Breast epithelium (tissue), 4 donors: ENCODE measurements around the gene TJP1. TPM values are rescaled to one million over a fixed set of nuclear protein-coding genes. Genes with fewer than 3 reads are reported as not detected.

Experiments
- DNase-seq, 2 donors: peaks; one replicate each; pipeline ENCODE4 v3.0.0-alpha.2; 2019; ENCODE audit warnings: low spot score in 2 of 2
- H3K27ac ChIP-seq, 2 donors: fragments of 200-600 bp; sonication (generic) in 1 of 2; one replicate each; pipeline ENCODE4 v1.5.1; 2016 to 2019; ENCODE audit warnings: mild to moderate bottlenecking in 1 of 2
- H3K27me3 ChIP-seq, 2 donors: fragments of 200-600 bp; sonication (generic) in 1 of 2; one replicate each; pipeline versions ENCODE4 v1.5.1 to v1.6.0; 2017 to 2019; ENCODE audit warnings: control low read depth in 1 of 2, mild to moderate bottlenecking in 1 of 2
- H3K36me3 ChIP-seq: fragments of 200-600 bp; one replicate; pipeline ENCODE4 v1.5.1; 2019
- H3K4me1 ChIP-seq, 2 donors: fragments of 200-600 bp; sonication (generic); one replicate each; pipeline ENCODE4 v1.5.1; 2016 to 2019; ENCODE audit warnings: control low read depth in 1 of 2
- H3K4me3 ChIP-seq, 3 donors: fragments of 200-600 bp; sonication (generic); 1 replicate in 2 of 3; 2 replicates in 1 of 3; pipeline ENCODE4 v1.5.1; 2016 to 2019; ENCODE audit warnings: mild to moderate bottlenecking in 3 of 3, moderate library complexity in 2 of 3
- H3K9me3 ChIP-seq, 2 donors: fragments of 200-600 bp; sonication (generic) in 1 of 2; one replicate each; pipeline ENCODE4 v1.5.1; 2016 to 2019; ENCODE audit warnings: control low read depth in 1 of 2
- CTCF ChIP-seq, 3 donors: fragments of 450-650 bp; IDR thresholded peaks; one replicate each; pipeline ENCODE4 v1.5.1; 2016 to 2017; ENCODE audit warnings: antibody characterized with exemption in 3 of 3, mild to moderate bottlenecking in 3 of 3, moderate library complexity in 3 of 3
- POLR2A ChIP-seq: fragments of 450-650 bp; IDR thresholded peaks from one replicate; pipeline ENCODE4 v1.6.1; 2016; ENCODE audit warnings: antibody characterized with exemption, mild to moderate bottlenecking, moderate library complexity
- POLR2AphosphoS5 ChIP-seq, 3 donors: sonication (generic); formaldehyde crosslinking; IDR thresholded peaks; one replicate each; pipeline ENCODE4 v1.6.1; 2017; ENCODE audit warnings: antibody characterized with exemption in 3 of 3
- intact Hi-C: fragments of 100-400 bp; cut with DNase I; formaldehyde crosslinking; loops from one replicate; pipeline ENCODE4 v1.15.1; 2023; ENCODE audit warnings: low total_unique reads
- total RNA-seq, 3 donors: library from RNA; depleted of rRNA; stranded (reverse); fragments of >200 nt; gene quantifications; one replicate each; pipeline ENCODE4 v1.1.0, GENCODE V29; 2016

The TJP1 gene
- total RNA-seq, 3 donors from 2014 or later = 92.8 to 101 (median 97.2) TPM

GRCh38 chr15:29849716-29850115, 27.4 kb upstream of the TJP1 start:
- Histone ChIP-seq H3K9me3 (peaks cover 0 to 15% of the 10 kb centered on the region in 2 donors), H3K36me3 (no peaks in the 10 kb centered on the region), H3K4me3 (no peak overlapping the region), H3K4me1 (no peaks in the 10 kb centered on the region), H3K27ac (no peak overlapping the region), H3K27me3 (no peaks in the 10 kb centered on the region)
- TF ChIP-seq POLR2A (no peak), CTCF (IDR thresholded peaks at IDR 0.05) (no peak), POLR2AphosphoS5 (IDR thresholded peaks at IDR 0.05) (no peak)
- intact Hi-C loops = no loop called here
- no peak for DNase-seq

GRCh38 chr15:29849218-29849617, 26.9 kb upstream of the TJP1 start:
- Histone ChIP-seq H3K27ac (no peak overlapping the region), H3K4me1 (no peaks in the 10 kb centered on the region), H3K36me3 (no peaks in the 10 kb centered on the region), H3K4me3 (no peak overlapping the region), H3K9me3 (peaks cover 0 to 15% of the 10 kb centered on the region in 2 donors), H3K27me3 (no peaks in the 10 kb centered on the region)
- no peak for DNase-seq
- intact Hi-C loops = no loop called here
- TF ChIP-seq POLR2A (no peak), POLR2AphosphoS5 (IDR thresholded peaks at IDR 0.05) (no peak)

- peaks cover 0 to 12% of the 10 kb centered on the region in 2 donors for H3K9me3 ChIP-seq
- no peak overlapping the region for H3K4me3 ChIP-seq
- H3K36me3 ChIP-seq = no peaks in the 10 kb centered on the region
- H3K4me1 ChIP-seq = no peaks in the 10 kb centered on the region
- intact Hi-C loops = no loop called here
- DNase-seq = no peak
- no peak overlapping the region for H3K27ac ChIP-seq
- TF ChIP-seq CTCF (IDR thresholded peaks at IDR 0.05) = no peak
- no peak for TF ChIP-seq POLR2A
- TF ChIP-seq POLR2AphosphoS5 (IDR thresholded peaks at IDR 0.05) = no peak
- H3K27me3 ChIP-seq = no peaks in the 10 kb centered on the region
These were observed 22.1 kb upstream of the TJP1 start for GRCh38 chr15:29844290-29844903.

- Histone ChIP-seq H3K9me3 (peaks cover 0 to 2% of the 10 kb centered on the region in 2 donors), H3K36me3 (no peaks in the 10 kb centered on the region), H3K27ac (no peak overlapping the region), H3K4me1 (no peaks in the 10 kb centered on the region), H3K4me3 (no peak overlapping the region), H3K27me3 (no peaks in the 10 kb centered on the region)
- no peak for DNase-seq
- TF ChIP-seq POLR2A (no peak), POLR2AphosphoS5 (IDR thresholded peaks at IDR 0.05) (no peak), CTCF (IDR thresholded peaks at IDR 0.05) (no peak)
- intact Hi-C loops = no loop called here
These were observed 20.0 kb upstream of the TJP1 start for GRCh38 chr15:29842290-29842689.

- Histone ChIP-seq H3K4me1 (no peaks in the 10 kb centered on the region), H3K27ac (no peak overlapping the region), H3K27me3 (no peaks in the 10 kb centered on the region), H3K9me3 (no peaks in the 10 kb centered on the region), H3K36me3 (no peaks in the 10 kb centered on the region), H3K4me3 (no peak overlapping the region)
- DNase-seq = no peak
- no peak for TF ChIP-seq POLR2A
- TF ChIP-seq POLR2AphosphoS5 (IDR thresholded peaks at IDR 0.05) = no peak
- TF ChIP-seq CTCF (IDR thresholded peaks at IDR 0.05) = no peak
- intact Hi-C loops = no loop called here
These were observed 18.7 kb upstream of the TJP1 start for GRCh38 chr15:29840926-29841325.

- Histone ChIP-seq H3K27ac (no peak overlapping the region), H3K9me3 (no peaks in the 10 kb centered on the region), H3K27me3 (no peaks in the 10 kb centered on the region), H3K36me3 (no peaks in the 10 kb centered on the region), H3K4me1 (no peaks in the 10 kb centered on the region), H3K4me3 (no peak overlapping the region)
- intact Hi-C loops = no loop called here
- no peak for DNase-seq
- TF ChIP-seq POLR2AphosphoS5 (IDR thresholded peaks at IDR 0.05) = no peak
- no peak for TF ChIP-seq POLR2A
- no peak for TF ChIP-seq CTCF (IDR thresholded peaks at IDR 0.05)
These were observed 17.8 kb upstream of the TJP1 start for GRCh38 chr15:29840054-29840453.
